Kidney capillary endothelial cell (primary cell): ENCODE data around the gene IGSF21.

Experiments used
- DNase-seq: peaks from one replicate; pipeline ENCODE4 v3.0.0-alpha.2; 2018; ENCODE audit warnings: low spot score

The IGSF21 gene

GRCh38 chr1:18328803-18329202, 221.2 kb downstream of the IGSF21 start:
- no peak for DNase-seq

GRCh38 chr1:18329469-18330253, 222.1 kb downstream of the IGSF21 start:
- no peak for DNase-seq

DNA sequence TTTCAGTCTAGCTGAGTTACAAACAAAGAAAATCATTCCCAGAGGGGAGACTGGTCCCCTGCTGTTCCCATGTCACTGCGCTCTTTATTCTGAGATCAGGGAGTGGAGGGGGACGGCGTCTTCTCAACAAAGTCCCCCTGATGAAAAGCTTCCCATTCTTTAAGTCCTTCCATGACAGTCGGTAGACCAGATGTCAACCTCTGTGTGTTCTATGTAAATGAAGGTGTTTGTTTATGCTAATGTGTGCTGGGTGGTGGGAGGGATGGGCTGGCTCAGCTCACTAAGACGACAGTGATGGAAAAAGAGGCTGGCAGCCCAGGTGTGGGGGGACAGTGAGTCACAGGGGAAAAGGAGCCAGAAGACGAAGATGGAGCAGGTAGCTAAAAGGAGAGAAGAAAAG, 225.0 kb downstream of the IGSF21 start:
- no peak for DNase-seq

DNA sequence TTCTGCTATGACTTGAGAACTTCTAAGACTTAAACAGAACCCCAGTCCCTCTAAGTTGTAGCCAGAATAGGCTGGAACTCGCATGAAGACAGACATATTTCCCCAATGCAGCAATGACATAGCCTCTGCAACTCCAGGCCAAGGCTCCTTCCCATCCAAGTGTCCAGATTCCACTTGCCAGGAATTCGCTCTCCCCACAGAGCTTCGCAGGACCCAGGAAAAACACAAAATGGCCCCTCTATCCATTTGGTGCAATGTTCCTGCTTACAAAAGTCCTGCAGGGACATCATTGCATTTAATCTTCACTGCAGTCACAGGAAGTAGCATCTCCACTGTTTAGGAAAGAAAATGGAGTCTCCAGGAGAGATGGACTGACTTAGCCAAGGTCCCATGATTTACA, 225.6 kb downstream of the IGSF21 start:
- DNase-seq, result no peak

- no peak for DNase-seq
These were observed 229.2 kb downstream of the IGSF21 start for GRCh38 chr1:18336801-18337200.

- DNase-seq, result no peak
These were observed 230.2 kb downstream of the IGSF21 start for GRCh38 chr1:18337757-18338156.

GRCh38 chr1:18339161-18339560, 231.6 kb downstream of the IGSF21 start:
- no peak for DNase-seq

DNA sequence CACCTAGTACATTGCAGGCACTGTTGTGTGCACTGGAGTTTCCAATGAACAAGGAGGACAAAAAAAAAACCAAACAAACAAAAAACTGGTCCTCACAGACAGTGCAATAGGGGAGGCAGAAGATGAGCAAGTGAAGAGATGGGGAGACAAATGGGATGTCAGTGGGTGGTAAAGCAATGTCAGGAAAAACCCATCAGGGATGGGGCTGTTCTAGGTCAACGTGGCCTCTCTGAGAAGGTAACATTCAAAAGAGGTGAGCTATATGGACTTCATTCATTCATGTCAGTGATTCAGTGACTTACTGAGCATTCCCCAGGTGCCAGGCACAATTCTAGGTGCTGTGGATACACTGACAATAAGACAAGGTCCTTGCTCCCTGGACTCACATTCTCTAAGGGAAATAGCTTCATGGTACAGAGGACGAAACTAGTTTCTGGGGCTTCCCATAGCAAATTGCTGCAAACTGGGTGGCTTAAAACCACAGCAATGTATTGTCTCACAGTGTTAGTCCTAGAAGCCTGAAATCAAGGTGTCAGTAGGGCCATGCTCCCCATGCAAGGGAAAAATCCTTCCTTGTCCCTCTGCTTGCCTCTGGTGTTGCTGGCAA, 232.7 kb downstream of the IGSF21 start:
- no peak for DNase-seq

GRCh38 chr1:18340787-18341186, 233.2 kb downstream of the IGSF21 start:
- DNase-seq, result no peak

GRCh38 chr1:18341291-18342069, 233.9 kb downstream of the IGSF21 start:
- no peak for DNase-seq

- DNase-seq, result no peak
These were observed 235.1 kb downstream of the IGSF21 start for GRCh38 chr1:18342744-18343143.

- DNase-seq, result no peak
These were observed 236.0 kb downstream of the IGSF21 start for GRCh38 chr1:18343581-18343980.

DNA sequence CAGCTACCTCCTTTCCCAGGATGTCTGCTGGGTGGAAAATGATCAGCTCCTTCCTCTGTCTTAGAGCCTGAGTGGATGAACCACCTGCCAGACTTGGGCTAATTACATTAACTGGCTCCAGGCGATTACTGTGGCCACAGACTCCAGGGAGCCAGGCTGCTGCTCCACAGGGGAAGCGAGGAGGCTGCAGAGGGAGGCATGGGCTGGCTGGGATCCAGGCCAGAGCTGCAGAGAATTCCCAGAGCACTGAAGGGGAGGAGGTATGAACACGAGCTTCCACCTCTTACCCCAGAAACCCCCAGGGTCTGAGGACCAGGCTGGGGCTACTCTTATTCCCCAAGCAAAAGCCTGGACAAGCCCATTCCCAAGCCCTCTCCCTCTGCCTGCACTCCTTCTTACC, 237.2 kb downstream of the IGSF21 start:
- no peak for DNase-seq

DNA sequence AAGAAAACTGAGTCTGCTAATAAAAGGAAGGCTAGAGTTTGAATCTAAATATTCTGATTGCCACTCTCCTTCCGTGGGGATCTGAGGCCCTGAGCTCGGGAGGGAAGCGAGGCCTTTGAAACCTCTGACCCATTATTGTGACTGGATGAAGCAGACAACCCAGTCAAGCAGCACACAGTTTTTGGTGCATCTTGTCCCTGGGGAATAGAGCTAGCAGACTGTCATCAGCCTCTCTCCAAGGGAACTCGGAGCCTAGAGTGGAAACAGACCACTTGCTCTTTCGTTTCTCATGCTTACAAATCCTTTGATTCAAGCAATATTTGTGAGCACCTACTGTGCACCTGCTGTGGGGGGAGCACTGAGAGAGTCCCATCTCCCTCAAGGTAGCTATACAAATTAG, 240.0 kb downstream of the IGSF21 start:
- DNase-seq, result no peak

GRCh38 chr1:18348354-18348753, 240.8 kb downstream of the IGSF21 start:
- no peak for DNase-seq

- no peak for DNase-seq
These were observed 243.1 kb downstream of the IGSF21 start for GRCh38 chr1:18350747-18351146.

- DNase-seq, result no peak
These were observed 244.1 kb downstream of the IGSF21 start for GRCh38 chr1:18351735-18352134.

DNA sequence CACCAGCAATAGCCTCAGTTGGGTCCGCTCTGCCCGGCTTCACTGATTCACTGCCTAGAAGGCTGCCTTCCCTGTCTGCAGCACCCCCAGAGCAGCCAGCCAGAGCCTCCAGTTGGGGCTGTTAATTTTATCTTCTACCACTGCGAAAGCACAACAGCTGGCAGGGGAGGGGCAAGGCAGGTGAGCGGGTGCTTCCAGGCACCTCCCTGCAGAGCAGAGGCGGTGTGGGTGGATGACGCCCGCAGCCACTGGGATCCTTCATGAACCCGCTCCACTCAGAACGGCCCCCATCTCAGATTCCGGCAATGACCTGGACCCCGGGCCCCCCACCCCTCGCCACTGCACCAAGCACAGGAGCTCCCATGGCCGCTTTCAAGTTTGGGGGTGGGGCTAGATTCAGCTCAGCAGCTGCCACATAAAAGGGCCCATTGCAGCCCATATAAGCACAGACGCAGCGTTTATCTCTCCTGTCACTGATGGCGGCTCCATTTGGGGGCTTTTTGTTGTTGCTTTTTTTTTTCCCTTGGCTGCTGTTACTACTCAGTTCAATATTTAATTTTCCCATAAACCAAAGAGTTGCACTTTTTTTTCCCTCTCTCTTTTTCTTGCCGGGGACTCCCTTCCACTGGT, 245.2 kb downstream of the IGSF21 start:
- DNase-seq, result no peak

DNA sequence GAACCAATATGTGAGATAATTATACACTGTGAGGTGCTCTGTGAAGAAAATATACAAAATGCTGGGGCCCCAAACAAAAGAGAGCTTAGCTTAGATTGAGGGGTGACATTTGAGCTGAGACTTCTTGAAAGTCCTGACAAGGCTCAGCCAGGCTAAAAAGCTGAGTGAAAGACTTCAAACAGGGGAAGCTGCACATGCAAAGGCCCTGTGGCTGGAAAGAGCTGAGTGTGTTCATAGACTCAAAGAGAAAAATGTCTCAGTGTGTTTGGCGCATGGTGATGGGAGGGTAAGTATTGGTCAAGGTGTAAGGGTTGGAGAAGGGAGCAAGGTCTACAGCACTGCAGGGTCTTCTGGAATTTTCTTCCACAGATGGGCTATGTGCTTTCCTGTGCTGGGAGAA, 245.9 kb downstream of the IGSF21 start:
- DNase-seq, result no peak

DNA sequence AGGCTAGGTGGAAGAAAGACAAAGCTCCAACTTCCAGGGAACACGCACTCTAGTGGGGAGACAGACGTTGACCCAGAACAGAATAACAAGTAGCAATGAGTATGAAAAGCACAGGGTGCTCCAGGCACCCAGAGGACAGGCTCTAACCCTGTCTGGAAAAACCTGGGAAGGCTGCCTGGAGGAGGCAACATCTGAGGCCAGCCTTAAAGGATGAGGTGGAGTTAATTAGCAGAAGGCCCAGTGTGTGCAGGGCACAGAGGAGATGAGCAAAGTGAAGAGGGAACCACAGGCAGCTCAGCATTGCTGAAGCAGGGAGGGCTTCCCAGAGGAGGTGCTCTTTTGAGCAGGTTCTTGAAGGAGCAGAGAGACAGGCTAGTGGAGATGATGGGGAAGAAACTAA, 246.4 kb downstream of the IGSF21 start:
- no peak for DNase-seq

GRCh38 chr1:18354612-18355011, 247.0 kb downstream of the IGSF21 start:
- DNase-seq, result no peak

DNA sequence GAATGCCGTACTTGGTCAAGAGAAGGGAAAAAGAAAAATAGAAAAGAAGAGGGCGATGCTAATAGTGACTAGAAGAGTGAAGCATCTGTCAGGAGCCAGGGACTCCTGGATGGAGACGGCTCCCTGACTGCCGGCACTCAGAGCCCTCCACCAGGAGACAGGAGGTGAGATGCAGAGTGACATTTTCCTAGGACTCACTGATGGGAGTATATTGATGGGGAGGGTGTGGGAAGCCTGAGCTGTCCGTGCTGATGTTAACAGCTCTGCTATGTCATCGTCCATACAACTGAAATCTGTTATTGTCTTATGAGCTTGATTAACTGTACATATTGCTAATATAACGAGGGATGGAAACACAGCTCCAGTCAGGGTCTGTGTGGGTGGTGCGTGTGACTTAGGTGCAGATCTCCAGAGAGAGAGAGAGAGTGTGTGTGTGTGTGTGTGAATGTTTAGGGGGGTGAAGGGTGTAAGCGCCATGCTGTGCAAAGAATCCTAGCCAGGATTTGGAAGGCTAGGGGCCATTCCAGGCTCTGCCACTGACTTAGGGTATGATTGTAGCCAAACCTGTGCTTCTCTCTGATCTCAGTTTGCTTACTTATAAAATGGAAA, 250.1 kb downstream of the IGSF21 start:
- DNase-seq, result no peak
